Esophagus squamous epithelium (tissue), 4 donors: Measurements from ENCODE around the gene COL24A1.

Experiments used
- CTCF ChIP-seq, 6 experiments: fragments of 450-650 bp in 4 of 6; fragments of 200-600 bp in 2 of 6; sonication (generic) in 2 of 6; IDR thresholded peaks; one replicate each; pipeline ENCODE4 v1.5.1; 2016 to 2019; ENCODE audit warnings: antibody characterized with exemption in 6 of 6, mild to moderate bottlenecking in 4 of 6, moderate library complexity in 4 of 6
- POLR2A ChIP-seq, 4 donors: fragments of 450-650 bp; IDR thresholded peaks; one replicate each; pipeline ENCODE4 v1.6.1; 2017; ENCODE audit warnings: antibody characterized with exemption in 4 of 4, mild to moderate bottlenecking in 4 of 4, moderate library complexity in 3 of 4

GRCh38 chr1:85934516-85934915 lies 222.1 kb downstream of the COL24A1 start:
- no peak for TF ChIP-seq POLR2A (IDR thresholded peaks at IDR 0.05)
- no peak for TF ChIP-seq CTCF (IDR thresholded peaks at IDR 0.05)
